Peyer's patch (tissue), 4 donors: Measurements from ENCODE around the gene LCP1.

Experiments
- POLR2A ChIP-seq, 2 donors: fragments of 450-650 bp; IDR thresholded peaks; one replicate each; pipeline ENCODE4 v1.5.1; 2017; ENCODE audit warnings: antibody characterized with exemption in 2 of 2, mild to moderate bottlenecking in 2 of 2, moderate library complexity in 2 of 2
- TF ChIP-seq, protein P1 (sequence below), 6 experiments: fragments of 450-650 bp in 4 of 6; fragments of 200-600 bp in 2 of 6; sonication (generic) in 1 of 6; IDR thresholded peaks; one replicate each; pipeline ENCODE4 v1.5.1; 2017 to 2019; ENCODE audit warnings: antibody characterized with exemption in 6 of 6, mild to moderate bottlenecking in 3 of 6, moderate library complexity in 1 of 6

DNA sequence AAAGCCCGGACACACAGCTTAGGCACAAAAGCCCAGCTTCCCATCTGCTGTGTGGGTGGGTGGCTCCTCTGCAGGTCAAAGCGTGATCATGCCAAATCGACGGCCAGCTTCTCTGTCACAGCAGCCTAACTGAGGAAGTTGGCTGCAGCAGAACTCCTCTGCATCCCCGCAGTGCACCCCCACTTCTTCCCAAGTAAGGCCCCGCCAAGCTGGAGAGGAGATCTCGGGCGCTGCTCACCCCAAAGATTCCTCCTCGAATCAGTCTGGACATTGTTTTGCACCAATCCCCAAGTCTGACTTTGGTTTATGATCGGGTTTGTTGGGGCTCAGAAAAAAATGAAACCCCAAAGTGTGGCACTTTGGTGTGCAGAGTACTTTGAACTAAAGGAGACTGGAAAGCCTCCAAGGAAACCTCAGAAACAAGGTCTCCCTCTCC, 57.4 kb downstream of the LCP1 start:
- TF ChIP-seq, protein P1, sequence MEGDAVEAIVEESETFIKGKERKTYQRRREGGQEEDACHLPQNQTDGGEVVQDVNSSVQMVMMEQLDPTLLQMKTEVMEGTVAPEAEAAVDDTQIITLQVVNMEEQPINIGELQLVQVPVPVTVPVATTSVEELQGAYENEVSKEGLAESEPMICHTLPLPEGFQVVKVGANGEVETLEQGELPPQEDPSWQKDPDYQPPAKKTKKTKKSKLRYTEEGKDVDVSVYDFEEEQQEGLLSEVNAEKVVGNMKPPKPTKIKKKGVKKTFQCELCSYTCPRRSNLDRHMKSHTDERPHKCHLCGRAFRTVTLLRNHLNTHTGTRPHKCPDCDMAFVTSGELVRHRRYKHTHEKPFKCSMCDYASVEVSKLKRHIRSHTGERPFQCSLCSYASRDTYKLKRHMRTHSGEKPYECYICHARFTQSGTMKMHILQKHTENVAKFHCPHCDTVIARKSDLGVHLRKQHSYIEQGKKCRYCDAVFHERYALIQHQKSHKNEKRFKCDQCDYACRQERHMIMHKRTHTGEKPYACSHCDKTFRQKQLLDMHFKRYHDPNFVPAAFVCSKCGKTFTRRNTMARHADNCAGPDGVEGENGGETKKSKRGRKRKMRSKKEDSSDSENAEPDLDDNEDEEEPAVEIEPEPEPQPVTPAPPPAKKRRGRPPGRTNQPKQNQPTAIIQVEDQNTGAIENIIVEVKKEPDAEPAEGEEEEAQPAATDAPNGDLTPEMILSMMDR (IDR thresholded peaks at IDR 0.05): no peak
- TF ChIP-seq POLR2A (IDR thresholded peaks at IDR 0.05): no peak
